ES-I3 (cell line): ENCODE data around the gene EXOSC3.
"Not testable (repeated sequence)": the region's sequence is repeated elsewhere in the genome, so short reads cannot be mapped to it uniquely, and the experiment has no call there.

ENCODE experiments used
- H3K36me3 ChIP-seq: 2 replicates; pipeline ENCODE4 v1.6.1; 2013; ENCODE audit warnings: mild to moderate bottlenecking, low read length, control low read depth, moderate library complexity; ENCODE audit not compliant: insufficient read depth
- H3K4me1 ChIP-seq: 2 replicates; pipeline ENCODE4 v1.6.1; 2013; ENCODE audit warnings: mild to moderate bottlenecking, control low read depth, low read length; ENCODE audit not compliant: insufficient read depth
- H3K9ac ChIP-seq: 2 replicates; pipeline ENCODE4 v1.6.1; 2013; ENCODE audit warnings: low read depth, mild to moderate bottlenecking, low read length, moderate library complexity
- H3K9me3 ChIP-seq: 2 replicates; pipeline ENCODE4 v1.6.1; 2013; ENCODE audit warnings: mild to moderate bottlenecking, low read length, moderate library complexity; ENCODE audit not compliant: control insufficient read depth, insufficient read depth

The EXOSC3 gene

DNA sequence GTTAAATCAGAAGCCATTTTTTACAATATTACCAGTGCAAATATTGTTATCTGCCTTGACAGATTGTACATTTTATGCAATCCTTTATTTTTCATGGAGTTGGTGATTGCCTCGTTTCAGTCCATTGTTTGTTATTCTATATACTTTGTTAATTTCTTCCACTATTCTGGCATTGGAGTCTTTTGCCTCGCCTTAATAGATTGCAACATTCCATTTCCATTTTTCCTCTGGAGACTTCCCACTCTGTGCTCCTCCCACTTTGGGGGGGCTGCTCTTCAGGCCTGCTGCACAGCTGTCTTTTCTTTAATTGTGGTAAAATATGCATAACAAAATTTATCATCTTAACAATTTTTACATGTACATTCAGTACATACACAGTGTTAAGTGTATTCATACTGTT lies 11.4 kb upstream of the EXOSC3 start:
- Histone ChIP-seq H3K9me3 (no peaks in the 10 kb centered on the region), H3K9ac (no peak overlapping the region), H3K36me3 (no peaks in the 10 kb centered on the region), H3K4me1 (no peaks in the 10 kb centered on the region)

DNA sequence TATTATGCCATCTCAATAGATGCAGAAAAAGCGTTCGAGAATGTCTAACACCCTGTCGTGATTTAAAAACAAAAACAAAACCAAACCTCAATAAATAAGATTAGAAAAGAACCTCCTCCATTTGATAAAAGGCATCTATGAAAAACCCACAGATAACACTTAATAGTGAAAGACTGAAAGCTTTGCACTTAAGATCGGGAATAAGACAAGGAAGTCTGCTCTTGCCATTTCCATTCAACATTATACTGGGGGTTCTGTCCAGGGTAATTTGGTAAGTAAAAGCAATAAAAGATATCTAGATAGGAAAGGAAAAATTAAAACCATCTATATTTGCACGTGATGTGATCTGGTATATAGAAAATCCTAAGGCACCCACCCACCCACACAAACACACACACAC lies 7.3 kb upstream of the EXOSC3 start:
- Histone ChIP-seq H3K4me1 (no peaks in the 10 kb centered on the region), H3K9ac (no peak overlapping the region), H3K9me3 (no peaks in the 10 kb centered on the region), H3K36me3 (no peaks in the 10 kb centered on the region)

DNA sequence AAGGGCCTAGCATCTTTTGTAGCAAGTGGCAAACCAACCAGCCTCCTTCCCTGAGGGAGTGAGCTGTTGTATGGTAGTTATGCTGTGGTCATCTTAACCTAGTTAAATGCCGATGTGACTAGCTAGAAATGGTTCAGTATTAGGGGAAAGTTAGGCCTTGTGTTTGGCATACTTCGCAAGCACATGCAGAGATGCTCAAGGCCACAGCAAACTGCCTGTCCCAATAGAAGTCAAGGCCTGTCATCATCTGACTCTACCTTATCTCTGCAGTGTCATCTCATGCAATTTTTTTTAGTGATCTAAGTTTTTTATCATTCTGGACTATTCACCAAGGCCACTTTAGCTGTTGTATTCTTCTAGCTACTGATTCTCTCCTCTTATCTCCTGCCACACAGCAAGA lies 5.2 kb upstream of the EXOSC3 start:
- no peaks in the 10 kb centered on the region for H3K36me3 ChIP-seq
- no peaks in the 10 kb centered on the region for H3K4me1 ChIP-seq
- no peak overlapping the region for H3K9ac ChIP-seq
- no peaks in the 10 kb centered on the region for H3K9me3 ChIP-seq

DNA sequence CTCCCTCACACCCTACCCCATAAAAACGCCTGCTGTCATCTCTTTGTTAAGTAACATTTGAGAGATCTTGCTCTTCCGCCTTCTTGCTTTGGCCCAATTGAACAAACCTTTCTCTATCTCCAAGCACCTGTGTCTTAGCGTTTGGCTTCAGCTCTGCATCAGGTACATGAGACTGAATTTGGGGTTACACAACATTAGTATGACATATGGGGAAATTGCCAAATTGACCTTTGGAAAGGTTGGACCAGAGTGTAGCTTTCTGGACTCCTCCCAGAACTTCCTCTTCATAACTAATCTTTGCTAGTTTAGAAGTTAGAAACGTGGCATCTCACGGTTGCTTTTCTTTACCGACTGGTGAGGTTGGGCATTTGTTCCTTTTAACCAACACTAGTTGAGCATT lies 3.5 kb upstream of the EXOSC3 start:
- H3K9me3 ChIP-seq, result no peaks in the 10 kb centered on the region
- peaks cover 4% of the 10 kb centered on the region for H3K36me3 ChIP-seq
- no peak overlapping the region for H3K9ac ChIP-seq
- H3K4me1 ChIP-seq, result no peaks in the 10 kb centered on the region

DNA sequence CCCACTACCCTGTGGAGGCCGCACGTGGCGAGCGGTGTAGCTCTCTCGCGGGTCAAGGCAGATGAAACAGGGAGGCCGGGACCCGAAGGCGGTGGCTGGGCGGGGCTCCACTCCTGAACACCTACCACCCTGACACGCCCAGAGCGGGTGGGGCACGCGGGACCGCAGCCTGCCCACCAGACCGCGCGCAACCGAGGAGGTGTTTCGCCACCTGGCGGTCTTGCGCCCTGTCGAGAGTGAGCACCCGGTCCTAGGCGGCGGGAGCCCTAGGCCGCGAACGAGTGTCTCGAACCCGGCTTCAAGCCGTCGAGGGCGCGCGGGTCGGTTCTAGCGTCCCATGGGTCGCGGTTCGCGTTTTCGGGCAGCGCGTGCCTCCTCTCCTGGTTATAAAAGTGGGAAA lies 2.2 kb upstream of the EXOSC3 start:
- Histone ChIP-seq H3K36me3 (peaks cover 16% of the 10 kb centered on the region), H3K9me3 (no peaks in the 10 kb centered on the region), H3K9ac (no peak overlapping the region), H3K4me1 (no peaks in the 10 kb centered on the region)

DNA sequence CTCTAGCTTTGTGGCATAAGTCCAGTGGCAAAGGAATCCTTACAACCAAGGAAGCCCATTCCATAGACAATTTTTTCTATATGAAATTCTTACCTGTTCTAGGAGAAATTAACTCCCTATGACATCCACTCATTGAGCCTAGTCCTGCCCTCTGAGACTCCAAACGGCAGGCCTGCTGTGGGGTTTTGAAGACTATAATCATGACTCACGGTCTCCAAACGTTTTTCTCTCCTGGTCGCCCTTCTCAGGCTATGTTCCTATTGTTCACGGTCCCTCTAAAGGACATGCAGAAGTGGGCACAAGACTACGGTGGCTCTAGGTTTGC lies 611 bp downstream of the EXOSC3 start:
- Histone ChIP-seq H3K4me1 (no peaks in the 10 kb centered on the region), H3K9me3 (no peaks in the 10 kb centered on the region), H3K36me3 (peaks cover 25% of the 10 kb centered on the region), H3K9ac (peak overlapping the region; percentile 58)

DNA sequence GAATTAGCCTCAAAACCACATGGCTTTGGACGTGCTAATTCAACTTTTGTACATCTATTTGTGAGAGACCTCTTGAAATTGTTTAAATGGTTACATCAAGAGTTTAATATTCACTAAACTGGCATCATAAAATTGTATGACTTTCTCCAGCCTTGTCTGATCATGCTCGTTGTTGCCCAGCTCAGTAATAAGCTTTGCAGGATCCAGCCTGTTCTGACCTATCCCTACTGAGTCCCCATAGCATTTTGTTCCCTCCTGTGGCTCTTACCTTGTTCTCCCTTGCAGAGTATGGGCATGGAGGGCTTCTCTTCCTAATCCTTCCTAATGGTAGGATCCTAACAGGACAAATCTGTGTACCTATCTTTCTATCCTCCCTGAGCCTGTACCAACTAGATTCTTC lies 6.3 kb downstream of the EXOSC3 start:
- Histone ChIP-seq H3K4me1 (no peaks in the 10 kb centered on the region), H3K9ac (no peak overlapping the region), H3K36me3 (peaks cover 38% of the 10 kb centered on the region), H3K9me3 (no peaks in the 10 kb centered on the region)

DNA sequence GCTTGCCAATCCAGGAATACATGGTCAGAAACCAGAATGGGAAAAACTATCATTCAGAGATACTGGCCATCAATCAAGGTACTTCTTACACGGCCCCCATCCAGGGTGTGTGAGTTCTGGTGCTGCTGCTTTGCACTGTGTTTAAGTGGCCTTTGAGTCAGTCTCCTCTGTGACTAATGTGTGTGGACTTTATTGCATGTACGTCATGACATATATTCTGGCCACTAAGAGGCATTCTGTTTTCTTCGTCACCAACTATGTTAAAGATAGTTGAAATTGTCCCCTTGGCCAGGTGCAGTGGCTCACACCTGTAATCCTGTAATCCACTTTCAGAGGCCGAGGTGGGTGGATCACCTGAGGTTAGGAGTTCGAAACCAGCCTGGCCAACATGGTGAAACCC lies 8.5 kb downstream of the EXOSC3 start:
- Histone ChIP-seq H3K9me3 (no peaks in the 10 kb centered on the region), H3K4me1 (no peaks in the 10 kb centered on the region), H3K36me3 (peaks cover 21% of the 10 kb centered on the region), H3K9ac (no peak overlapping the region)

DNA sequence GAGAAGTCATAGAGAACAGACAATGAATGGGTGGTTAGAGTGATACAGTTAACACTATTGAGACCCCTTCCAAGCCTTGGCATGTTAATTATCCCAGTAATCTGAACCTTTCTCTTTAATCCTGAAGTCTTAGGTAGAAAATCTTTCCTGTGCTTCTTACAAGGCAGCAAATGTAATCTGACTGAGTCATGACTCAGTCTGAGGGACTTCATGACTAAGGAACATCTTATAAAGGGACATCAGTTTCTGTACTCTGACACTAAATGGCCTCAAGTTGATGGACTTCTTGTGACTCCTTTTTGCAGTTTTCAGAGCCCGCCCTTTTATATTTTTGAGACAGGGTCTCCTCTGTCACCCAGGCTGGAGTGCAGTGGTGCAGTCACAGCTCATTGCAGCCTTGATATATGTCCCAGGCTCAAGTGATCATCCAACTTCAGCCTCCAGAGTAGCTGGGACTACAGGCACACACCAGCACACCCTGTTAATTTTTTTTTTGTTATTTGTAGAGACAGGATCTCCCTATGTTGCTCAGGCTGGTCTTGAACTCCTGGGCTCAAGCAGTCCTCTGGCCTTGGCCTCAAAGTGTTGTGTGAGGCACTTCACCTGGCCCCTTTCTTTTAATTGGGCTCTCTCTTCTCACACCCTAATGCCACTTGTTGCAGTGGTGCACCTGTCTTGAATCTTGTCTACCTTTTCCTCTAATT lies 9.5 kb downstream of the EXOSC3 start:
- Histone ChIP-seq H3K4me1 (no peaks in the 10 kb centered on the region), H3K9me3 (no peaks in the 10 kb centered on the region), H3K36me3 (peaks cover 17% of the 10 kb centered on the region), H3K9ac (no peak overlapping the region)

DNA sequence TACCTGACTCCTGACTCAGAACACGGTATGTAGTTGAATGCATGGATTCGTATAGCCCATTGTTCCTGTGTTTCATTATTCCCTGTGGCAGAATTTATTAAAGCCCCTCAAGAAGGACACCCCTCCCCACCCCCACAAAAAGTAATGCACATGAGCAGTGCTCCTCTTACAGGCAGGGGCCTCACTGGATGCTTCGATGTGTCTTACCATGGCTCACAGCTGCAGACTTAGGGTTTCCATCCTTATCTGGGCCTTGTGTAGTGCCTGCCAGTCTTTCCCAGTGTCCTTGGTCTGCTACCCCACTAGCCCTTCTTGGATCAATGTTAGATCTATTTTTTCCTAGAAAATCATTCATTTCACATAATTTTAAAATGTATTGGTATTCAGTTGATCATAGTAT lies 14.9 kb downstream of the EXOSC3 start:
- Histone ChIP-seq H3K4me1 (no peaks in the 10 kb centered on the region), H3K9ac (no peak overlapping the region), H3K9me3 (no peaks in the 10 kb centered on the region), H3K36me3 (peaks cover 10% of the 10 kb centered on the region)

DNA sequence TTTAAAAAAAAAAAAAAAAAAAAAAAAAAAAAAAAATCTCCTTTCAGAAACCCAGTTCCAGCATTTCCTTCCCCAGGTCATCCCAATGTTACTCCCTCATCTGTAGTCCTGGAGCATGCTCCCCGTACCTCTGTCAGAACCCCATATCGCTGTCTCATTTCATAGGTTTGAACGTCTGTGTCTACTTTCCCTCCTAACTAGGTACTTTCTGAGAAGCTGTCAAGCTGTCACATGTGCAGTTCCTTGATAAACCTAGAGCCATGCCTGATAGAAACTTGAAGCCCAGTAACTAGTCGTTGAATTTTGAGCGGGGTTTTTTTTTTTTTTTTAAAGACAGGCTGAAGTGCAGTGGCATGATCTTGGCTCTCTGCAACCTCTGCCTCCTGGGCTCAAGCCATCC lies 15.6 kb downstream of the EXOSC3 start:
- Histone ChIP-seq H3K9me3 (no peaks in the 10 kb centered on the region), H3K9ac (no peak overlapping the region), H3K4me1 (no peaks in the 10 kb centered on the region), H3K36me3 (peaks cover 7% of the 10 kb centered on the region; the same call in 1 of the 2 replicates)

DNA sequence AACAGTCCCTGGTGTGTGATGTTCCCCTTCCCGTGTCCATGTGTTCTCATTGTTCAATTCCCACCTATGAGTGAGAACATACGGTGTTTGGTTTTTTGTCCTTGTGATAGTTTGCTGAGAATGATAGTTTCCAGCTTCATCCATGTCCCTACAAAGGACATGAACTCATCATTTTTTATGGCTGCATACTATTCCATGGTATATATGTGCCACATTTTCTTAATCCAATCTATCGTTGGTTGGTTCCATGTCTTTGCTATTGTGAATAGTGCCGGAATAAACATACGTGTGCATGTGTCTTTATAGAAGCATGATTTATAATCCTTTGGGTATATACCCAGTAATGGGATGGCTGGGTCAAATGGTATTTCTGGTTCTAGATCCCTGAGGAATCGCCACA lies 19.6 kb downstream of the EXOSC3 start:
- H3K9me3 ChIP-seq, H3K36me3 ChIP-seq, H3K9ac ChIP-seq, H3K4me1 ChIP-seq: not testable (repeated sequence)

DNA sequence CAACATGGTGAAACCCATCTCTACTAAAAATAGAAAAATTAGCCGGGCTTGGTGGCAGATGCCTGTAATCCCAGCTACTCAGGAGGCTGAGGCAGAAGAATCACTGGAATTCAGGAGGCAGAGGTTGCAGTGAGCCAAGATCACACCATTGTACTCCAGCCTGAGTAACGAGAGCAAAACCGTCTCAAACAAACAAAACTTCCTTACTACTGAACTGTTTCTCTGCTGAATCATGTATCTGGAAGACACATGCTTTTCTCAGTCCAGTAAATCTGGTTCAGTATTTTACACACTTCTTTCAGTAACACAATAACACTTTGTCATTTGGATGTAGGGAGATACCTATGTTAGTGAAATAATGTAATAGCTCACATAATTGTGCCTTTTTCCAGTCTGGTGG lies 23.4 kb downstream of the EXOSC3 start:
- no peak overlapping the region for H3K9ac ChIP-seq
- no peaks in the 10 kb centered on the region for H3K4me1 ChIP-seq
- no peaks in the 10 kb centered on the region for H3K9me3 ChIP-seq
- H3K36me3 ChIP-seq, result no peaks in the 10 kb centered on the region

DNA sequence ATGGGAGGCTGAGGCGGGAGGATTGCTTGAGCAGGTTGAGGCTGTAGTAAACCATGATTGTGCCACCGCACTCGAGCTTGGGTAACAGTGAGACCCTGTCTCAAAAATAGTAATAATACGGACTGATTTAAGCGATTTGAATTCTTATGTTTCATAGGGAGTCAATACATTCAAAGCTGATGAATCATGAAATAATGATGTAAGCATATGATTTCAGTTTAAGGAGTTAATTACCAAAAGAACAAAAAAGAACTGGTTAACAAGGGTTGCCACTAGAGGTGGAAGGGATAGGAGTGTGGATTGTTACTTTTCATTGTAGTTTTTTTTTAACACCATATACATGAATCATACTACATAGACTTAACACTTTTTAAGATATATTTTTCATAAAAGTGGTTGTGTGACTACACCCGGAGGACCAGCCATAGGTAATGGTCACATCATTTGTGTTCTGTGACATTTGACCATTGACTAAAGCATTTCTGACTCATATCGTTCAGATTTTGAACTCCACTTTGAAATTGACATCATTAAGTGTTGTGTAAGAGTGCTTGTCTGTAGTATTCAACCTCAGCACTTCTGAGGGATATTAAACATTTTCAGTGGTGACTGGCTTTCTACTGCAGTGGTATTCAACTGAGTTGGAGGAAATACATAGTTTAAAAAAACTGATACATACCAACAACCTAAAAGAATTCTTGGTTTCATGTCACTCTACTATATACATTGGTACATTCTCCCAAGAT lies 24.3 kb downstream of the EXOSC3 start:
- H3K9ac ChIP-seq, result no peak overlapping the region
- no peaks in the 10 kb centered on the region for H3K9me3 ChIP-seq
- H3K4me1 ChIP-seq, result no peaks in the 10 kb centered on the region
- H3K36me3 ChIP-seq, result no peaks in the 10 kb centered on the region

DNA sequence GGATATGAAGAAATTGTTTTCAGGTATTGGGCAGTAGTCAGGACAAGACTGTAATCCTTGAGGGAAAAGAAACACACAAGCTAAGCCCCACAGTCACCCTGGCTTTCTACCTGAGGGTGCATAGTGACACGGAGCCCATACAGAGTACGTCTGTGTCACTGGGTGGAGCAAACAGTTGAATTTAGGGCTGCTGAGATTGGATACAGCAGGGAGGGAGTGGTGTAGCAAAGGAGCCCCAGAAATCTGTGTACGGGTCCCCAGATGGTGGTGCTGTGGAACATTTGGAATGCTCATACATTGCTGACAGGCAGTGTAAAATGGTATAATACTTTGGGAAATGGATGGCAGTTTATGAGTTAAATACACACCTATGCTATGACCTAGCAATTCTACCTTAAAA lies 26.1 kb downstream of the EXOSC3 start:
- no peaks in the 10 kb centered on the region for H3K4me1 ChIP-seq
- no peaks in the 10 kb centered on the region for H3K36me3 ChIP-seq
- no peaks in the 10 kb centered on the region for H3K9me3 ChIP-seq
- H3K9ac ChIP-seq, result no peak overlapping the region
